K562 (cell line): ENCODE data around the gene TPPP. TPM values are rescaled to one million over a fixed set of nuclear protein-coding genes. Genes with fewer than 3 reads are reported as not detected.
A peak's percentile ranks its signal among the peaks of the same experiment; 100 is the strongest.

ENCODE experiments used
- ATAC-seq: fragments of 200-7000 bp; cut with Tn5 transposase; 3 replicates; pipeline ENCODE4 v1.9.1; 2020; ENCODE audit warnings: moderate library complexity
- BruUV-seq: library from RNA; stranded (reverse); fragments of 400-500 nt; replicated peaks from 2 replicates; lab custom pipeline; 2021; lab: Mats Ljungman, UMichigan
- CTCF ChIA-PET: fragments of 300-600 bp; formaldehyde crosslinking; extraction: SDS; loops from one replicate; lab custom pipeline; 2021; ENCODE audit warnings: low intra/inter-chr PET ratio; lab: Yijun Ruan, JAX
- POLR2A ChIA-PET: fragments of 300-600, 350-650 bp; sonication (Branson Sonifier 250); formaldehyde crosslinking; extraction: SDS; loops from one replicate; lab custom pipeline; 2021; ENCODE audit warnings: antibody characterized with exemption, inconsistent platforms; lab: Yijun Ruan, JAX
- DNase-seq, 4 experiments: peaks; one replicate each; pipeline versions ENCODE4 v3.0.0 to v3.0.0-alpha.2; 2011 to 2018; ENCODE audit warnings: low spot score in 3 of 4, mixed read lengths in 3 of 4; ENCODE audit errors: extremely low read depth in 1 of 4
- FAIRE-seq: peaks from 2 replicates; lab custom pipeline; 2011; peaks lifted over from hg19 to GRCh38; lab: Jason Lieb, UNC
- H2AFZ ChIP-seq: 2 replicates; pipeline ENCODE4 v1.6.0; 2011; ENCODE audit warnings: low read depth, low read length, control low read depth, inconsistent platforms
- H3K27ac ChIP-seq: fragments of 200-600 bp; 3 replicates; pipeline ENCODE4 v1.8.0; 2011; ENCODE audit warnings: low read depth, mild to moderate bottlenecking, control low read depth, inconsistent platforms, low read length, moderate library complexity, mixed read lengths; ENCODE audit errors: extremely low read depth
- H3K27me3 ChIP-seq, 2 experiments: fragments of 300-600 bp in 1 of 2; 2 replicates in 1 of 2; 3 replicates in 1 of 2; pipeline versions ENCODE4 v1.6.0 to v1.8.0; 2011; ENCODE audit warnings: inconsistent platforms in 2 of 2, low read length in 2 of 2, mild to moderate bottlenecking in 1 of 2, mixed read lengths in 1 of 2, moderate library complexity in 1 of 2; ENCODE audit not compliant: control insufficient read depth in 2 of 2, insufficient read depth in 2 of 2
- H3K36me3 ChIP-seq: fragments of 300-600 bp; 3 replicates; pipeline ENCODE4 v1.8.0; 2011; ENCODE audit warnings: mild to moderate bottlenecking, low read length, inconsistent platforms; ENCODE audit not compliant: control insufficient read depth, insufficient read depth
- H3K4me1 ChIP-seq, 2 experiments: fragments of 200-600 bp in 1 of 2; replicated peaks in 1 of 2; 2 replicates in 1 of 2; 3 replicates in 1 of 2; pipeline versions ENCODE4 v1.5.1 to v1.8.0; 2011; ENCODE audit warnings: inconsistent platforms in 2 of 2, low read length in 2 of 2, mild to moderate bottlenecking in 1 of 2, mixed read lengths in 1 of 2, moderate library complexity in 1 of 2; ENCODE audit not compliant: control insufficient read depth in 2 of 2, insufficient read depth in 2 of 2
- H3K4me2 ChIP-seq: 2 replicates; pipeline ENCODE4 v1.6.1; 2011; ENCODE audit warnings: low read length, control low read depth, inconsistent platforms, mixed read lengths; ENCODE audit not compliant: insufficient read depth
- H3K4me3 ChIP-seq: fragments of 200-600 bp; sonication (generic), shearing (Covaris generic); 2 replicates; pipeline ENCODE4 v1.5.1; 2016; ENCODE audit warnings: control low read depth, inconsistent platforms
- H3K79me2 ChIP-seq: fragments of 200-600 bp; 3 replicates; pipeline ENCODE4 v1.8.0; 2011; ENCODE audit warnings: low read length, inconsistent platforms; ENCODE audit not compliant: control insufficient read depth, insufficient read depth
- H3K9ac ChIP-seq, 2 experiments: 2 replicates each; pipeline versions ENCODE4 v1.6.0 to v1.6.1; 2011; ENCODE audit warnings: low read depth in 2 of 2, low read length in 2 of 2, control low read depth in 1 of 2, inconsistent platforms in 1 of 2, mild to moderate bottlenecking in 1 of 2, mixed read lengths in 1 of 2; ENCODE audit not compliant: insufficient read depth in 1 of 2
- H3K9me1 ChIP-seq: one replicate; pipeline ENCODE4 v1.6.0; 2011; ENCODE audit warnings: inconsistent platforms, mild to moderate bottlenecking, low read length, moderate library complexity; ENCODE audit not compliant: control insufficient read depth, insufficient read depth
- H3K9me3 ChIP-seq: replicated peaks from 2 replicates; pipeline ENCODE4 v1.5.1; 2011; ENCODE audit warnings: low read depth, low read length, inconsistent platforms; ENCODE audit not compliant: control insufficient read depth, insufficient read depth
- H4K20me1 ChIP-seq: replicated peaks from 2 replicates; pipeline ENCODE4 v1.6.1; 2011; ENCODE audit warnings: low read length, inconsistent platforms, mixed read lengths; ENCODE audit not compliant: control insufficient read depth, insufficient read depth
- ATF6 ChIP-seq: sonication (generic); formaldehyde crosslinking; IDR thresholded peaks from 2 replicates; pipeline ENCODE4 v1.4.0; 2020; ENCODE audit warnings: mild to moderate bottlenecking, missing genetic modification reagents
- CCNT2 ChIP-seq: IDR thresholded peaks from 2 replicates; pipeline ENCODE4 v1.6.1; 2011; ENCODE audit warnings: borderline replicate concordance, low read depth, mild to moderate bottlenecking, moderate library complexity, mixed read lengths, low read length; ENCODE audit not compliant: insufficient read length; ENCODE audit errors: extremely low read depth
- HIVEP1 ChIP-seq: fragments of 250-450 bp; sonication (Bioruptor Pico); IDR thresholded peaks from 2 replicates; pipeline ENCODE4 v1.4.0; 2020; ENCODE audit warnings: mild to moderate bottlenecking
- HOXB6 ChIP-seq: fragments of 250-450 bp; sonication (Bioruptor Pico); IDR thresholded peaks from 2 replicates; pipeline ENCODE4 v1.5.1; 2022; ENCODE audit warnings: mild to moderate bottlenecking, borderline replicate concordance
- JUND ChIP-seq, 2 experiments: IDR thresholded peaks; 2 replicates in 1 of 2; 3 replicates in 1 of 2; pipeline ENCODE4 v1.6.1; 2011; ENCODE audit warnings: borderline replicate concordance in 2 of 2, low read depth in 2 of 2, low read length in 2 of 2, improper control_type of control experiment in 1 of 2, missing biosample characterization in 1 of 2, missing genetic modification characterization in 1 of 2, missing genetic modification reagents in 1 of 2
- MAFF ChIP-seq: IDR thresholded peaks from 2 replicates; pipeline ENCODE4 v1.6.1; 2012; ENCODE audit warnings: low read length, improper control_type of control experiment
- PHF21A ChIP-seq: fragments of 450-650 bp; IDR thresholded peaks from 2 replicates; pipeline ENCODE4 v1.6.1; 2017; ENCODE audit warnings: low read depth, borderline replicate concordance
- PRPF4 ChIP-seq: fragments of 200-400 bp; formaldehyde crosslinking; IDR thresholded peaks from one replicate; pipeline ENCODE4 v1.6.1; 2017; ENCODE audit warnings: low read length, low read depth, mild to moderate bottlenecking; ENCODE audit not compliant: insufficient read depth, poor library complexity, severe bottlenecking
- RUNX1 ChIP-seq: sonication (generic); IDR thresholded peaks from 2 replicates; pipeline ENCODE4 v1.6.1; 2016; ENCODE audit warnings: antibody characterized with exemption, low read depth
- STAT5A ChIP-seq: IDR thresholded peaks from 2 replicates; pipeline ENCODE4 v1.6.1; 2012; ENCODE audit warnings: low read length, inconsistent platforms, borderline replicate concordance
- ZNF639 ChIP-seq, 2 experiments: fragments of 200-800 bp in 1 of 2; sonication (Bioruptor generic) in 1 of 2; sonication (generic) in 1 of 2; formaldehyde crosslinking in 1 of 2; IDR thresholded peaks in 1 of 2; conservative IDR thresholded peaks in 1 of 2; 2 replicates each; pipeline versions ENCODE4 v1.5.0 to v1.6.1; 2016 to 2020; ENCODE audit warnings: missing compliant biosample characterization in 1 of 2, missing genetic modification characterization in 1 of 2, missing genetic modification reagents in 1 of 2
- ZNF644 ChIP-seq: fragments of 200-800 bp; sonication (Bioruptor generic); IDR thresholded peaks from 2 replicates; pipeline ENCODE4 v1.6.1; 2016; ENCODE audit warnings: low read depth, missing genetic modification characterization, missing compliant biosample characterization
- WGBS: fragments of 100-300 bp; shearing (Covaris generic); methylation state at CpG from one replicate; pipeline ENCODE4 v1.1.6; 2016; ENCODE audit warnings: low coverage, mixed read lengths; ENCODE audit not compliant: insufficient coverage; ENCODE audit errors: missing lambda C conversion rate; 5-methylcytosine and 5-hydroxymethylcytosine counted together
- in situ Hi-C: fragments of 300-500 bp; cut with MboI; formaldehyde crosslinking; loops from 4 replicates; pipeline ENCODE4 v1.15.0; 2018; ENCODE audit warnings: inconsistent platforms, mixed read lengths
- intact Hi-C: fragments of 100-400 bp; cut with micrococcal nuclease; formaldehyde crosslinking; loops from 2 replicates; pipeline ENCODE4 v1.14.2; 2022
- polyA plus RNA-seq, 8 experiments: library from polyadenylated mRNA; depleted of rRNA in 4 of 8; stranded (reverse) in 5 of 8; unstranded in 3 of 8; fragments of >200 nt; fragmentation: Nextera tagmentation in 2 of 8; fragmentation: Illumina TruSeq in 1 of 8; extraction: Ambion mirVana in 2 of 8; extraction: Trizol in 1 of 8; gene quantifications; 2 replicates each; pipeline versions ENCODE4 v1.2.1 to v1.2.3, GENCODE V29; 2011 to 2014; ENCODE audit warnings: inconsistent platforms in 1 of 8, missing spikeins in 1 of 8
- total RNA-seq, 7 experiments: library from RNA; depleted of rRNA in 6 of 7; stranded (reverse); fragments of >200 nt in 6 of 7; fragmentation: Illumina TruSeq in 2 of 7; extraction: Trizol in 2 of 7; gene quantifications; 2 replicates each; pipeline versions ENCODE4 v1.2.1 to v1.2.3, GENCODE V29; 2011 to 2021; ENCODE audit warnings: low replicate concordance in 1 of 7
- TF ChIP-seq, protein P1 (sequence below): fragments of 450-650 bp; conservative IDR thresholded peaks from 2 replicates; pipeline ENCODE4 v1.6.1; 2016; ENCODE audit warnings: missing genetic modification characterization, low read depth, mild to moderate bottlenecking, missing compliant biosample characterization, moderate library complexity
- TF ChIP-seq, protein P2 (sequence below): conservative IDR thresholded peaks from 2 replicates; pipeline ENCODE4 v1.6.1; 2011; ENCODE audit warnings: low read depth, mild to moderate bottlenecking, low read length; ENCODE audit not compliant: control insufficient read depth

The TPPP gene
- total and polyA plus RNA-seq, 9 of the 15 experiments (the other 6 are each of a cell fraction or from before 2014, with no cell fraction given), result 0.01 to 0.07 (median 0.03) TPM; not detected in 6

- H3K4me2 ChIP-seq, result peak overlapping the region; percentile 45
- peaks cover 12 to 13% of the 10 kb centered on the region in 2 experiments; a peak in 4 of 5 replicates for H3K4me1 ChIP-seq
- no peak overlapping the region for H3K4me3 ChIP-seq
- 22% methylated on average over 6 of the region's 6 CpGs for WGBS
- ATAC-seq (peak; percentile 92), DNase-seq (peak; percentile 86 to 91 (median 88)), FAIRE-seq (peak; percentile 99)
- H3K27me3 ChIP-seq, result no peaks in the 10 kb centered on the region
- peak overlapping the region; percentile 36; the same call in 1 of the 2 replicates for H2AFZ ChIP-seq
- no peaks in the 10 kb centered on the region for H3K9me1 ChIP-seq
- H3K9me3 ChIP-seq, result peaks cover 14% of the 10 kb centered on the region
- H3K36me3 ChIP-seq, result peaks cover 90% of the 10 kb centered on the region
- no TSS peak for BruUV-seq
- CTCF ChIA-PET, result interaction anchor here (0.7 kb wide), 1 partner anchor 1066 kb away, joined by 3 read pairs; no protein-coding TSS in a partner anchor
- H3K9ac ChIP-seq, result peak overlapping the region in 1 of 2 experiments; percentile 63; a peak in 2 of 4 replicates
- H3K79me2 ChIP-seq, result no peaks in the 10 kb centered on the region; the same call in 1 of the 3 replicates
- peak overlapping the region; percentile 90 for H3K27ac ChIP-seq
- intact Hi-C loops, result no loop called here
- in situ Hi-C loops, result loop anchor here (5.0 kb wide), 1 partner anchor 45 kb away; the partner anchor contains the start of gene CEP72
- no peaks in the 10 kb centered on the region for H4K20me1 ChIP-seq
- POLR2A ChIA-PET, result interaction anchor here (1.0 to 2.0 kb wide), 3 partner anchors 12 to 292 kb away, joined by 3 to 6 read pairs (median 3); no protein-coding TSS in a partner anchor
- TF ChIP-seq, protein P1, sequence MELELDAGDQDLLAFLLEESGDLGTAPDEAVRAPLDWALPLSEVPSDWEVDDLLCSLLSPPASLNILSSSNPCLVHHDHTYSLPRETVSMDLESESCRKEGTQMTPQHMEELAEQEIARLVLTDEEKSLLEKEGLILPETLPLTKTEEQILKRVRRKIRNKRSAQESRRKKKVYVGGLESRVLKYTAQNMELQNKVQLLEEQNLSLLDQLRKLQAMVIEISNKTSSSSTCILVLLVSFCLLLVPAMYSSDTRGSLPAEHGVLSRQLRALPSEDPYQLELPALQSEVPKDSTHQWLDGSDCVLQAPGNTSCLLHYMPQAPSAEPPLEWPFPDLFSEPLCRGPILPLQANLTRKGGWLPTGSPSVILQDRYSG (tag), result no peak
- TF ChIP-seq ZNF644 (tag) (no peak), PRPF4 (no peak), STAT5A (peak; percentile 90), PHF21A (no peak), ATF6 (CRISPR knock-in tag) (no peak), CCNT2 (peak; percentile 37), HOXB6 (CRISPR knock-in tag) (no peak), RUNX1 (peak; percentile 65; the same call in 1 of the 2 replicates), HIVEP1 (CRISPR knock-in tag) (no peak), ZNF639 (CRISPR knock-in tag; conservative IDR thresholded peaks at IDR 0.05 in 1 of 2, IDR thresholded peaks at IDR 0.05 in 1 of 2) (peak in 1 of 2 experiments; percentile 80; a peak in 2 of 4 replicates), JUND (IDR thresholded peaks at IDR 0.05; ENCODE audit: borderline replicate concordance, low read depth, low read length) (peak; percentile 95), JUND (tag; IDR thresholded peaks at IDR 0.05; ENCODE audit: borderline replicate concordance, low read depth, low read length) (peak; percentile 91; the same call in 2 of the 3 replicates), MAFF (no peak)
- TF ChIP-seq, protein P2, sequence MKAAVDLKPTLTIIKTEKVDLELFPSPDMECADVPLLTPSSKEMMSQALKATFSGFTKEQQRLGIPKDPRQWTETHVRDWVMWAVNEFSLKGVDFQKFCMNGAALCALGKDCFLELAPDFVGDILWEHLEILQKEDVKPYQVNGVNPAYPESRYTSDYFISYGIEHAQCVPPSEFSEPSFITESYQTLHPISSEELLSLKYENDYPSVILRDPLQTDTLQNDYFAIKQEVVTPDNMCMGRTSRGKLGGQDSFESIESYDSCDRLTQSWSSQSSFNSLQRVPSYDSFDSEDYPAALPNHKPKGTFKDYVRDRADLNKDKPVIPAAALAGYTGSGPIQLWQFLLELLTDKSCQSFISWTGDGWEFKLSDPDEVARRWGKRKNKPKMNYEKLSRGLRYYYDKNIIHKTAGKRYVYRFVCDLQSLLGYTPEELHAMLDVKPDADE, result peak; percentile 54; the same call in 1 of the 2 replicates
Observed at GRCh38 chr5:657570-657969, 35.6 kb downstream of the TPPP start.
